GM21528 (cell line): Measurements from ENCODE around the gene TM4SF18.

Source experiments
- ATAC-seq: cut with Tn5 transposase; IDR thresholded peaks from one replicate; pipeline ENCODE4 v1.9.1; 2021; ENCODE audit warnings: mild to moderate bottlenecking, moderate library complexity; ENCODE audit not compliant: unreplicated experiment, low FRiP score

Gene TM4SF18

DNA sequence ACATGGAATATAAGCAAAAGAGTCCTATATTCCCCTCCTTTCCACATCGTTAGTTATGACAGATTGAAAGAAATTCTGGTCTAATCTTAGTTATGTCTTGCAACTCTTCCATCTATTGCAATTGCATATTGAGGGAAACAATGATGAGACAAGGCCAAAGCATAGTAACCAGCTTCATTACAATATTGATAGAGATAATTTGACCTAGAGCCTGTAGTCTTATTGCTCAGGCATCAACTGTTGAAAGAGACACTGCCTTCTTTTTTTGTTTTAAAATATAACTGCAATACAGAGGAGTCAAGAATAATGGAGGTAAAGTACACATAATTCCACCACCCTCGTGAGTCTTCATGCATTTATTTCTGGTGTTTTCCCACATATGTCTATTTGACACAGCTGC lies 2.0 kb downstream of the TM4SF18 start:
- no peak for ATAC-seq

DNA sequence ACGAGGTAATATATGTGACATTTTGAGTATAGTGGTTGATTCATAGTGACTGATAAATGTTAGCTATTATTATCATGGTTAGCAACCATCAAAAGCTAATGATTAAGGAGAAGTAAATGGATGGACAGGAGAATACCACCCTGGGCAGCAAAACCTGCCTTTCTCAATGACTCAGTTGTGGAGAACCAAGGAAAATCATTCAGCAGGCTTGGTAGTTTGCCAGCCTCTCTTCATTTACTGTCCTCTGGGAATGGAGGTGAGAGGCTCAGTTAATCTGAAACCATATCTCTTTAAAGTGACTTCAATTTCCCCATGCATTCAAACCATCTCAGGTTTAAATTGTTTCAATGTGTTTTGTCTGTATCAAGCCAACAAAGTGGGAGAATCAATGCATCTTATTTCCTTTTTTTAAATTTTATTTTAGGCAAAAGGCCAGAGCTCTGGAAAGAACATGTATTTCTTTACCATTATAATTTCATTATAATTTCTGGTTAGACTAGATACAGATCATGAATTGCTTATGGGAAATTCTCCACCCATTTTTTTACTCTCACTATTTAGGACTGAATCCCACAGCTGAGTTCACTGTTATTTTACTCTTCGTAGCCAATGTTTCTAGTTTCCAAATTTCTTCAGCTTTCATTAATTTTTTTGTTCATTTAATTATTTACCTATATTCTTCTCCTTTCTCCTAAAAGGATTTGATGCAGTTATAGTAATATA lies 2.7 kb downstream of the TM4SF18 start:
- no peak for ATAC-seq

GRCh38 chr3:149327156-149327555 lies 6.3 kb downstream of the TM4SF18 start:
- ATAC-seq, result no peak

- no peak for ATAC-seq
Measured at GRCh38 chr3:149325581-149325980, 7.9 kb downstream of the TM4SF18 start.

- no peak for ATAC-seq
Measured at GRCh38 chr3:149324332-149324731, 9.1 kb downstream of the TM4SF18 start.

DNA sequence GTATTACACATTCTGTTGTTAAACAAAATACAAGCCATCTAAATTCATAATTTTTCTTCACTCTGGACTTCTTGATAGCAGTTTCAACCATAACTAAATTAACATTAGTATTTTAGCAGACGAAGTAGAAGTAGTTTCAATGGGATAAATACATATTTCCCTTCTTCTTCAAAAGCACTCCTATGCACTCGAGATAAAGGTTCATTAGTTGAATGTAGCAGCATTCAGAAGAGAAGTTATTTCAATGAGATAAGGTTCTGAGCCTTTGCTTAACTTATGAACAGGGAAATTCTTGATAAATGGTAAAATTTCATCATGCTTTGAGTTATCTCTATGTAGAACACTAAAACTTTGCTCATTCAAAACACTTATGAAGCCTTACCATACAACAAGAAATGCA lies 11.8 kb downstream of the TM4SF18 start:
- no peak for ATAC-seq

GRCh38 chr3:149321136-149321535 lies 12.3 kb downstream of the TM4SF18 start:
- ATAC-seq, result no peak

DNA sequence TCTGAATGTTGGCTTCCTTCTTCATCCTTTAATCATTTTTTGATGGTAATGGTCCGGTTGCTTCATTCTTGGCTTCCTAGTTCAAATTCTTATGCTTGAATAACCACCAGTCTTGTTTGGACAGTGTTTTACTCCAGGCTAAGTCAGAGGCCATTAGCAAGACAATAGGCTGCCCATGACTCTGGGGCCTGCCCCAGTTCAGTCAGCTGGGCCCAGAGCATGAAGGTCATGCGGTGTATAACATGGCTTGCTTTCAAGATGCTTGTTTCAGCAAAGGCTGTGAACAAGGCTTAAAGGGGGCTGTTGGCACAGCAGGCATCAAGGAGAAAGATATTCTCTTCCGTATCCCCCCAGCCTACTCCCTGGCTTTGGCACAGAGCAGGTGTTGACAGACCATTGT lies 13.7 kb downstream of the TM4SF18 start:
- no peak for ATAC-seq

DNA sequence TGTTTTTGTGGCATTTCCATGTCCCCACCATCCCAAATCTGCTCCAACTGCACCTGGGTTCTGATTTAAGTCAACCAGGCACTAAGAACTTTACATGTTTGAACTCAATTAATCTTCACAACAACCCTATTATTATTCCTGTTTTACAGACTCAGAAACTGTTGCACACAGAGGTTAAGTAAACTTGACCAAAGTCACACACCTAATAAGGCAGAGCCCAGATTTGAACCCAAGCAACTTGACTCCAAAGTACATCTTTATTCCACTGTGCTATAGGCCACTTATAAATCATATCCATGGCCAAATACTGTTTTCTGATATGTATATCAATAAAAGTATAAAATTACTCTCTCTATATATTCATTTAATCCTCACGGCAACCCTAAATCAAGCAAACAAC lies 16.4 kb downstream of the TM4SF18 start:
- ATAC-seq, result no peak

DNA sequence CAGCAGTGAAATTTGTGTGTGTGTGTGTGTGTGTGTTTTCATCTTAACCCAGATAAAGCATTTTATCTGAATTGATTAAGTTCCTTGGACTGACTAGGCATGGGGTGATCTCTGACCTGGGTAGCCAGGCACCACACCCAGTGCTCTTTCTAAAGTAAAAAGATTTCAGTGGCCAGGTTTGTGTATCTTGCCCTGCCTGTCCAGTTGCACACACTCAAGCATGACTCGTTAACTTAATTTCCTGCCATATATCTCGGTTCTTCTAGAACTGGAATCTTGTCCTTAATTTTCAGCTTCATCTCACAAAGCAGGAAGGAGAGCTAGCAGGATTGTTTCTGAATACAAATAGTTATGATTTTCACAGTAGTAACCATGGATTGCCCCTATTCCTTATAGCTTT lies 17.0 kb downstream of the TM4SF18 start:
- ATAC-seq, result no peak

- no peak for ATAC-seq
Measured at GRCh38 chr3:149315694-149316093, 17.7 kb downstream of the TM4SF18 start.

DNA sequence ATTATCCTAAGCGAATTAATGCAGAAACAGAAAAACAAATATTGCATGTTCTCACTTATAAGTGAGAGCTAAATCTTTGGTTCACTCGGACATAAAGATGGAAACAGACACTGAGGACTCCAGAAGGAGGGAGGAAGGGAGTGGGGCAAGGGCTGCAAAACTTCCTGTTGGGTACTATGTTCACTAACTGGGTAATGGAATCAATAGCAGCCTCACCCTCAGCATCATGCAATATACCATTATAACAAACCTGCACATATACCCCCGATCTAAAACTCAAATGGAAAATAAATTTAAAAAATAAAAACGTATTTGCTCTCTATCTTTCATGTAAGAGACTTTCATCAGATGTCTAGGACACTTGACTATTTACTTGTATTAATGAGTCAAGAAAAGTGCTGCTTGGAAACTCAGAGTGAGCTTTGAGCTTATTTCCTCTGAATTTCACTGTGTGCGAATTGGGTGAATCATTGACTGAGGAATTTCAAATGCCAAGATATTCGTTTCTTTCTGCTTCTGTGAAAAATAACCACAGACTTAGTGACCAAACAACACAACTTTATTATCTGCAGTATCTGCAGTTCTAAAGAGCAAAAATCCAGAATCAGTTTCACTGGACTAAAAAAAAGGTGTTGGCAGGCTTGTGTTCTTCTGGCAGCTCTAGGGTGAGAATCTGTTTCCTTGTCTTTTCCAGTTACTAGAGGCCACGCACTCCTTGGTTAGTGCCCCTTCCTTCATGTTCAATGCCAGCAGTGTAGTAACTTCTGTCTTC lies 18.4 kb downstream of the TM4SF18 start:
- no peak for ATAC-seq

GRCh38 chr3:149313542-149313941 lies 19.9 kb downstream of the TM4SF18 start:
- no peak for ATAC-seq

- no peak for ATAC-seq
Measured at GRCh38 chr3:149310796-149311534, 22.5 kb downstream of the TM4SF18 start.

DNA sequence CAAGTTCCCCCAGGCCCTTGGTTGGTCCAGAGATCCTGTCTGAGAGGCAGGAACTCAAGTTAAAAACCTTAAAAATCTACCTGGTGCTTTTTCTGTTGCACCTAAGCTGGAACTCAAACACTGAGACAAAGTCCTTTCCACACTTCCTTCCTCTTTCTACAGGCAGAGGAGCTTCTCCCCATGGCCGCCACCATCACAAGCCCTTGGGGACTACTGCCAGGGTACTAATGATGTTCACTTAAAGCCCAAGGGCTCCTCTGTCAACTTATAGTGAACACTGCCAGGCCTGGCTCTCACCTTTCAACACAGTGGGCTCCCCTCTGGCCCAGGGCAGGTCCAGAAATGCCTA lies 26.0 kb downstream of the TM4SF18 start:
- no peak for ATAC-seq

DNA sequence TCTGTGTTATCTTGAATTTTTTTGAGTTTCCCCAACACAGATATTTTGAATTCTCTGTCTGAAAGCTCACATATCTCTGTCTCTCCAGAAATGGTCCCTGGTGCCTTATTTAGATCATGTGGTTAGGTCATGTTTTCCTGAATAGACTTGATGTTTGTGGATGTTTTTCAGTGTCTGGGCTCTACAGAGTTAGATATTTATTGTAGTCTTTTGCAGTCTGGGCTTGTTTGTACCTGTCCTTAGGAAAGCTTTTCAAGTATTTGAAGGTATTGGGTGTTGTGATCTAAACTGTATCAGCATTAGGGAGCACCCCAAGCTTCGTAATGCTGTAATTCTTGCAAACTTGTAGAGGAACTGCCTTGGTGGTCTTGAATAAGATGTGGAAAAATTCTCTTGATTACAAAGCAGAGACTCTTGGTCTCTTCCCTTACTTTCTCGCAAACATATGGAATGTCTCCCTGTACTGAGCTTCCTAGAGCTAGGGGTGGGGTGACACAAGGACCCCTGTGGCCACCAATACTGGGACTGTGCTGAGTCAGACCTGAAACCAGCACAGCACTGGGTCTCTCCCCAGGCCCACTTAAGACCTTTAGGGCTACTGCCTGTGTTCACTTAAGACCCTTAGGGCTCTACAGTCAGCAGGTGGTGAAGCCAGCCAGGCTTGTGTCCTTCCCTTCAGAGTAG lies 26.5 kb downstream of the TM4SF18 start:
- no peak for ATAC-seq

DNA sequence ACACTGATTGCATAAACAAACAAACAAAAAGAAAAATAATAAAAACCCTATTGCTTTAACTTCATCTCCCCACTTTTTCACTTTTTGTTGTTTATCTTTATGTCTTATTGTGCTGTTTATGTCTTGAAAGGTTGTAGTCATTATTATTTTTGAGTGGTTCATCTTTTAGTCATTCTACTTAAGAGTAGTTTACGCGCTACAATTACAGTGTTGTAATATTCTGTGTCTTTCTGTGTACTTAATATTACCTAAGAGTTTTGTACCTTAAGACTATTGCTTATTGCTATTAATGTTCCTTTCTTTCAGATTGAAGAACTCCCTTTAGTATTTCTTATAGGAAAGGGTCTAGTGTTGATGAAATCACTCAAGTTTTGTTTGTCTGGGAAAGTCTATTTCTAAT lies 28.1 kb downstream of the TM4SF18 start:
- ATAC-seq, result no peak

- no peak for ATAC-seq
Measured at GRCh38 chr3:149299938-149300801, 33.3 kb downstream of the TM4SF18 start.

- no peak for ATAC-seq
Measured at GRCh38 chr3:149296972-149297371, 36.5 kb downstream of the TM4SF18 start.

- ATAC-seq, result no peak
Measured at GRCh38 chr3:149292666-149293065, 40.8 kb downstream of the TM4SF18 start.
